OCI-LY3 (cell line): ENCODE measurements around the gene ZDHHC14.

Source experiments
- H2AFZ ChIP-seq: fragments of 200-600, 300-600 bp; shearing (Covaris generic); 2 replicates; pipeline ENCODE4 v1.6.0; 2014; ENCODE audit warnings: antibody characterized with exemption, low read depth, low read length
- H3K27ac ChIP-seq: fragments of 200-600, 300-600 bp; sonication (generic); 2 replicates; pipeline ENCODE4 v1.5.1; 2014; ENCODE audit warnings: mild to moderate bottlenecking, low read length, moderate library complexity, mixed read lengths
- H3K27me3 ChIP-seq: fragments of 200-600, 300-600 bp; sonication (generic); 2 replicates; pipeline ENCODE4 v1.6.1; 2014; ENCODE audit warnings: low read depth, low read length, mixed read lengths
- H3K36me3 ChIP-seq: fragments of 200-600, 300-600 bp; sonication (generic); replicated peaks from 2 replicates; pipeline ENCODE3; 2014; ENCODE audit warnings: low read depth, low read length, mixed read lengths
- H3K4me1 ChIP-seq: fragments of 300-600, 200-600 bp; sonication (generic); 2 replicates; pipeline ENCODE4 v1.6.1; 2014; ENCODE audit warnings: low read length, mixed read lengths
- H3K4me2 ChIP-seq: fragments of 200-600, 300-600 bp; sonication (generic); 2 replicates; pipeline ENCODE4 v1.6.1; 2014; ENCODE audit warnings: low read length, mixed read lengths
- H3K4me3 ChIP-seq: fragments of 300-600, 200-600 bp; sonication (generic); 2 replicates; pipeline ENCODE4 v1.5.1; 2014; ENCODE audit warnings: antibody characterized with exemption, mild to moderate bottlenecking, low read length, moderate library complexity
- H3K79me2 ChIP-seq: fragments of 300-600, 200-600 bp; shearing (Covaris generic); 2 replicates; pipeline ENCODE4 v1.6.1; 2014; ENCODE audit warnings: mild to moderate bottlenecking, low read length, mixed read lengths
- H3K9ac ChIP-seq: fragments of 300-600, 200-600 bp; shearing (Covaris generic); 2 replicates; pipeline ENCODE4 v1.6.0; 2014; ENCODE audit warnings: mild to moderate bottlenecking, low read length, moderate library complexity
- H3K9me3 ChIP-seq: fragments of 200-600, 300-600 bp; shearing (Covaris generic); 2 replicates; pipeline ENCODE4 v1.6.1; 2014; ENCODE audit warnings: low read length, mixed read lengths; ENCODE audit not compliant: insufficient read depth
- H4K20me1 ChIP-seq: fragments of 200-600, 300-600 bp; sonication (generic); 2 replicates; pipeline ENCODE4 v1.6.1; 2016; ENCODE audit warnings: low read length, mixed read lengths; ENCODE audit not compliant: insufficient read depth
- CTCF ChIP-seq: fragments of 200-600, 300-600 bp; sonication (generic); IDR thresholded peaks from 2 replicates; pipeline ENCODE4 v1.5.1; 2014; ENCODE audit warnings: antibody characterized with exemption, low read length, low read depth
- EZH2phosphoT487 ChIP-seq: fragments of 200-600 bp; shearing (Covaris generic); IDR thresholded peaks from 2 replicates; pipeline ENCODE4 v1.6.1; 2018; ENCODE audit warnings: antibody characterized with exemption, mixed run types, low read depth

The ZDHHC14 gene

DNA sequence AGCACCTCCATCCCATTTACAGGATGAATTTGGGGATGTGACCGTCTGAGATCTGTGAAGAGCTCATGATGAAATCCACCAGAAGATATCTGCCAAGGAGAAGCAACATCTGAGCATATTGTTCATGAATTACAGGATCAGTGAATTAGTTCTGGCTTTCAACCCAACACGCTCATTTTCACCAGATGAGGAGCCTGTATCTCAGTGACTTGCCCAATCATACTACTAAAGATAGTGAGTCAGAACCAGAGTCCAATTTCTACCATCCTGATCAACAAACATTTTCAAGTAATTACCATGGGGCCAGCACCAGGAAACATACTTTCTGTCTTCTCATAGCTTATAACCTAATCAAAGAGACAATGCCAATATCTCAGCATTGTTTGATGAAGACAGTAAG lies 116.6 kb downstream of the ZDHHC14 start:
- H3K9ac ChIP-seq: no peak overlapping the region
- H3K27me3 ChIP-seq: no peaks in the 10 kb centered on the region
- H3K4me3 ChIP-seq: no peak overlapping the region
- no peak for TF ChIP-seq EZH2phosphoT487
- no peak for TF ChIP-seq CTCF
- H3K79me2 ChIP-seq: no peaks in the 10 kb centered on the region
- H3K27ac ChIP-seq: no peak overlapping the region
- H3K4me1 ChIP-seq: no peaks in the 10 kb centered on the region; the same call in 1 of the 2 replicates
- no peak overlapping the region for H2AFZ ChIP-seq
- H3K9me3 ChIP-seq: no peaks in the 10 kb centered on the region
- no peak overlapping the region for H3K4me2 ChIP-seq
- H4K20me1 ChIP-seq: no peaks in the 10 kb centered on the region
- no peaks in the 10 kb centered on the region for H3K36me3 ChIP-seq

DNA sequence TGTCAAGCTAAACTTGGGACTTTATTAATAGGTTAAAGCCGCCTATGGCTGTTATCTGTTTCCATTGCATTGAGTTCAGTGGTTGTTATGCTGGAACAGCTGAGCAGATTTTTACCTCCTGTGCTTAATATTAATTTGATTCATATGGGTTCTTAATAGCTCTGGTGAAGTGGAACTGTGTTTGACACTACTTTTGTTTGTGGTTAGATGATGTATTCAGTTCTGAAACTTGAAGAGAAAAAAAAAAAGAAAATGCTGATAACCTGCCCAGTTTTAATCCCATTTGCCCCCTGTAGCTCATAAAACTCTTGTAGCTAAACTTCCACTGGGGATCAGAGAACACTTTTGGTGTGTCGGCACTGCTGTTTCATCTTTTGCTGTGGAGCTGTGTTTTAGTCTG lies 117.8 kb downstream of the ZDHHC14 start:
- H3K79me2 ChIP-seq: no peaks in the 10 kb centered on the region
- peaks cover 6% of the 10 kb centered on the region; the same call in 1 of the 2 replicates for H3K4me1 ChIP-seq
- H3K4me3 ChIP-seq: no peak overlapping the region
- H2AFZ ChIP-seq: no peak overlapping the region
- no peaks in the 10 kb centered on the region for H3K27me3 ChIP-seq
- no peaks in the 10 kb centered on the region for H3K9me3 ChIP-seq
- no peak overlapping the region for H3K27ac ChIP-seq
- no peak overlapping the region for H3K4me2 ChIP-seq
- H3K9ac ChIP-seq: no peak overlapping the region
- H4K20me1 ChIP-seq: no peaks in the 10 kb centered on the region
- TF ChIP-seq EZH2phosphoT487 (no peak), CTCF (no peak)
- H3K36me3 ChIP-seq: no peaks in the 10 kb centered on the region

GRCh38 chr6:157500022-157500421 lies 119.0 kb downstream of the ZDHHC14 start:
- H2AFZ ChIP-seq: no peak overlapping the region
- no peak overlapping the region for H3K9ac ChIP-seq
- H3K36me3 ChIP-seq: no peaks in the 10 kb centered on the region
- H3K4me2 ChIP-seq: no peak overlapping the region
- no peaks in the 10 kb centered on the region for H3K79me2 ChIP-seq
- H3K4me1 ChIP-seq: peaks cover 6% of the 10 kb centered on the region; the same call in 1 of the 2 replicates
- no peak overlapping the region for H3K27ac ChIP-seq
- H4K20me1 ChIP-seq: no peaks in the 10 kb centered on the region
- H3K27me3 ChIP-seq: no peaks in the 10 kb centered on the region
- no peak overlapping the region for H3K4me3 ChIP-seq
- no peaks in the 10 kb centered on the region for H3K9me3 ChIP-seq
- no peak for TF ChIP-seq EZH2phosphoT487
- no peak for TF ChIP-seq CTCF

GRCh38 chr6:157503018-157503747 lies 122.2 kb downstream of the ZDHHC14 start:
- Histone ChIP-seq H3K79me2 (no peaks in the 10 kb centered on the region), H3K4me2 (no peak overlapping the region), H3K36me3 (peaks cover 6% of the 10 kb centered on the region), H3K9ac (no peak overlapping the region), H3K4me3 (no peak overlapping the region), H3K27ac (no peak overlapping the region), H3K4me1 (peaks cover 6% of the 10 kb centered on the region; the same call in 1 of the 2 replicates), H2AFZ (no peak overlapping the region), H3K27me3 (no peaks in the 10 kb centered on the region), H3K9me3 (no peaks in the 10 kb centered on the region), H4K20me1 (no peaks in the 10 kb centered on the region)
- no peak for TF ChIP-seq CTCF
- no peak for TF ChIP-seq EZH2phosphoT487
